ENCODE results near the gene KLHDC4. TPM values are rescaled to one million over a fixed set of nuclear protein-coding genes. Genes with fewer than 3 reads are reported as not detected.

KLHDC4 gene
- total RNA-seq, 3 donors from 2014 or later (not counting 1 experiment from before 2014, with no cell fraction given), result 210 to 311 (median 210) TPM

- Mint-ChIP-seq H3K4me3 (no peak overlapping the region), H3K27me3 (ENCODE audit: low read depth in 2 of 2) (peaks cover 0 to 8% of the 10 kb centered on the region in 2 donors)
- 84% methylated on average over 15 of the region's 15 CpGs for WGBS (ENCODE audit: insufficient coverage)
Measured at GRCh38 chr16:87665193-87665592, 100.6 kb downstream of the KLHDC4 start.

GRCh38 chr16:87664792-87665191, 101.0 kb downstream of the KLHDC4 start:
- ATAC-seq (no peak), DNase-seq (no peak)
- Histone ChIP-seq H3K4me3 (ENCODE audit: low read length) (no peak overlapping the region), H3K27me3 (ENCODE audit: control insufficient read depth, insufficient read depth, low read length) (no peaks in the 10 kb centered on the region), H3K4me1 (ENCODE audit: control insufficient read depth, insufficient read depth, low read length) (no peaks in the 10 kb centered on the region), H3K9me3 (ENCODE audit: control insufficient read depth, insufficient read depth, low read length) (no peaks in the 10 kb centered on the region), H3K36me3 (ENCODE audit: control insufficient read depth, insufficient read depth, low read length) (no peaks in the 10 kb centered on the region), H3K27ac (ENCODE audit: low read length) (no peak overlapping the region)
- intact Hi-C loops (cut with micrococcal nuclease), result no loop called here
- Mint-ChIP-seq H3K4me1 (no peaks in the 10 kb centered on the region), H3K4me3 (no peak overlapping the region), H3K36me3 (no peaks in the 10 kb centered on the region), H3K27me3 (ENCODE audit: low read depth in 2 of 2) (peaks cover 0 to 8% of the 10 kb centered on the region in 2 donors), H3K9me3 (no peaks in the 10 kb centered on the region), H3K27ac (no peak overlapping the region)
- TF ChIP-seq CTCF (IDR thresholded peaks at IDR 0.05), result no peak
- 87% methylated on average over 11 of the region's 11 CpGs for WGBS (ENCODE audit: insufficient coverage)

More at GRCh38 chr16:87665193-87665592, 100.6 kb downstream of the KLHDC4 start:
- ATAC-seq (no peak), DNase-seq (no peak)
- Histone ChIP-seq H3K36me3 (ENCODE audit: control insufficient read depth, insufficient read depth, low read length) (no peaks in the 10 kb centered on the region), H3K9me3 (ENCODE audit: control insufficient read depth, insufficient read depth, low read length) (no peaks in the 10 kb centered on the region), H3K27ac (ENCODE audit: low read length) (no peak overlapping the region), H3K4me1 (ENCODE audit: control insufficient read depth, insufficient read depth, low read length) (no peaks in the 10 kb centered on the region), H3K4me3 (ENCODE audit: low read length) (no peak overlapping the region), H3K27me3 (ENCODE audit: control insufficient read depth, insufficient read depth, low read length) (no peaks in the 10 kb centered on the region)
- no peaks in the 10 kb centered on the region for H3K9me3 Mint-ChIP-seq
- intact Hi-C loops (cut with micrococcal nuclease), result no loop called here
- H3K36me3 Mint-ChIP-seq, result no peaks in the 10 kb centered on the region
- no peak for TF ChIP-seq CTCF (IDR thresholded peaks at IDR 0.05)
- H3K4me1 Mint-ChIP-seq, result no peaks in the 10 kb centered on the region
- H3K27ac Mint-ChIP-seq, result no peak overlapping the region

- no peaks in the 10 kb centered on the region for H3K36me3 Mint-ChIP-seq
- H3K4me1 Mint-ChIP-seq, result no peaks in the 10 kb centered on the region
- no peaks in the 10 kb centered on the region for H3K9me3 ChIP-seq (ENCODE audit: control insufficient read depth, insufficient read depth, low read length)
- TF ChIP-seq CTCF (IDR thresholded peaks at IDR 0.05), result no peak
- DNase-seq (no peak), ATAC-seq (no peak)
- no peak overlapping the region for H3K27ac Mint-ChIP-seq
- intact Hi-C loops (cut with micrococcal nuclease), result no loop called here
- H3K4me1 ChIP-seq (ENCODE audit: control insufficient read depth, insufficient read depth, low read length), result no peaks in the 10 kb centered on the region
- no peak overlapping the region for H3K4me3 ChIP-seq (ENCODE audit: low read length)
- H3K4me3 Mint-ChIP-seq, result no peak overlapping the region
- H3K36me3 ChIP-seq (ENCODE audit: control insufficient read depth, insufficient read depth, low read length), result no peaks in the 10 kb centered on the region
- no peak overlapping the region for H3K27ac ChIP-seq (ENCODE audit: low read length)
- WGBS (ENCODE audit: insufficient coverage), result 77% methylated on average over 24 of the region's 25 CpGs
- H3K9me3 Mint-ChIP-seq, result no peaks in the 10 kb centered on the region
- peaks cover 0 to 11% of the 10 kb centered on the region in 2 donors for H3K27me3 Mint-ChIP-seq (ENCODE audit: low read depth in 2 of 2)
- no peaks in the 10 kb centered on the region for H3K27me3 ChIP-seq (ENCODE audit: control insufficient read depth, insufficient read depth, low read length)
Measured at GRCh38 chr16:87662254-87663204, 103.3 kb downstream of the KLHDC4 start.

All from natural killer cell (primary cell).